ENCODE results near the gene CMTM8.
"Not testable (repeated sequence)": the region's sequence is repeated elsewhere in the genome, so short reads cannot be mapped to it uniquely, and the experiment has no call there.

The CMTM8 gene, protein sequence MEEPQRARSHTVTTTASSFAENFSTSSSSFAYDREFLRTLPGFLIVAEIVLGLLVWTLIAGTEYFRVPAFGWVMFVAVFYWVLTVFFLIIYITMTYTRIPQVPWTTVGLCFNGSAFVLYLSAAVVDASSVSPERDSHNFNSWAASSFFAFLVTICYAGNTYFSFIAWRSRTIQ

DNA sequence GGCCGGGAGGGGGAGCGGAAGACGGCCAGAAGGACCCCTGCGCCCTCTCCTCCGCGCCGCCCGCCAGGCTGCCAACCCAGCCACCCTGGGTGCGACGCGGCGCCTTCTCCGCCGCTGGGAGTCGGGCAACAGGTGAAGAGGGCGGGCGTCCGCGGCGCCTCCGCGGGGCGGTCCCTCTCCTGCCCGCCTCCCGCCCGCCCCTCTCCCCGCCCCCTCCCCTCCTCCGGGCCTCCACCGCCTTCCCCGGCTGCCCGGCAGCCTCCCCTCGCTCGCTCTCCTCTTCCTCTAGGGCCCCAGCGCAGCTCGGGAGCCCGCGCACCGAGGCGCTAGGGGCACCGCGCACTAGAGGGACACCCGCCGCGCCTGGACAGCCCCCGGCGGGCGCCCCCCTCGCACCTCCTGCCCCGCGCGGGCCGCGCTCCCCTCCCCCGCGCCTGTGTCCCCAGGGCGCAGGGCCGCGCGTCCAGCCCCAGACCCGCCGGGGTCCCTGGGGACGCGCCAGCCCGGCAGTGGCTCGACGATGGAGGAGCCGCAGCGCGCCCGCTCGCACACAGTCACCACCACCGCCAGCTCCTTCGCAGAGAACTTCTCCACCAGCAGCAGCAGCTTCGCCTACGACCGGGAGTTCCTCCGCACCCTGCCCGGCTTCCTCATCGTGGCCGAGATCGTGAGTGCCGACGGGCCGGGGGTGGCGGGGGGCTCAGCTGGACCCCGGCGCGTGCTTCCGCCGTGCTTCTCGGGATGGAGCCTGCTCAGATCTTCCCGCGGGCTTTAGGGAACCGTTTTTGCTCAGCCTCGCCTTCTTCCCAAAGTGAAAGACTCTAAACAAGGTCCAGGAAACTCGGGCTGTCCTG lies at the start of gene CMTM8:
CMTM8 (plus strand) TSS at position 228 of the 854 bp plus-strand sequence; CDS start at position 521, 293 bp downstream.
- peak; percentile 43 to 57 for DNase-seq

DNA sequence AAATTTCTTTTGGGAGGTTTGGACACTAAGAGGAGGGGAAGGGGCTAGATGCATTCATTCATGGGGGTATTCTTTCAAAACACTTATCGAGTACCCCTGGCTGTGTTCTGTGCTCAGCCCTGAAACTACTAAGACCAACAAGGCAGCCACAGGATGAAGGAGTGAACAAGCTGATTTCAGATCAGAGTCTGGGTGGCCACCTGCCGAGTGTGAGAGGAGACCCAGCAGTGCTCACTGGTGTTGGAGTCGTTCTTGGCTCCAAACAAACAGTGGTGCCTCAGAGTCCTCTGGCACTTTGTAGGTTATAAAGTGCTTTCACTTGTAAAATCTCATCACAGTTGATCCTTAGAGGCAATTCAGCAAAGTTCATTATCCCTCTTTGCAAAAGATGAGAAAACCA lies 48.8 kb upstream of the CMTM8 start:
- no peak for DNase-seq

DNA sequence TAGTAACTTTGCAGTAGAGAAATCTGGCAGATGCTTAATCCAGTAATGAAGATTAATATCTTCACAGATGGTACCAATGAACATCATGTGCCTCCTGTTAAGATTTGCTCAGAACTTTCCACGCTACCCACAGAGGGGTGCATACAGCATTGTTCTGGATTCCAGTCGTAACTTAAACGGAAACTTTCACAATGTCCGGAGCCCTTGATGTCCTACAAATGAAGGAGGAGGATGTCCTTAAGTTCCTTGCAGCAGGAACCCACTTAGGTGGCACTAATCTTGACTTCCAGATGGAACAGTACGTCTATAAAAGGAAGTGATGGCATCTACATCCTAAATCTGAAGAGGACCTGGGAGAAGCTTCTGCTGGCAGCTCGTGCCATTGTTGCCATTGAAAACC lies 47.9 kb upstream of the CMTM8 start:
- DNase-seq = not testable (repeated sequence)

DNA sequence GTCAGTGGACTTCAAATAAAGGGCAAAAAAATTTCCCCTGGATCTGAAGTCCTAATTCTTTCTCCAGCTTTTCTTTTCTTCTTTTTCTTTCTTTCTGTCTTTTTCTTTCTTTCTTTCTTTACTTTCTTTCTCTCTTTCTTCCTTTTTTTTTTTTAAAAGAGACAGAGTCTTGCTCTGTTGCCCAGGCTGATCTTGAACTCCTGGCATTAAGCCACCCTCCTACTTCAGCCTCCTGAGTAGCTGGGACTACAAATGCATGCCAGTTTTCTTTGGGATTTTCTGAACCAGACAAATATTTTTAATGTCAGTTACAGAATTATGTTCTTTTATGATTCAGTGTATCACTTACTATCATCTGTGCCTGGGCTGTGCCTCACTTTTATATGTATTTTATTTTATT lies 45.4 kb upstream of the CMTM8 start:
- no peak for DNase-seq

DNA sequence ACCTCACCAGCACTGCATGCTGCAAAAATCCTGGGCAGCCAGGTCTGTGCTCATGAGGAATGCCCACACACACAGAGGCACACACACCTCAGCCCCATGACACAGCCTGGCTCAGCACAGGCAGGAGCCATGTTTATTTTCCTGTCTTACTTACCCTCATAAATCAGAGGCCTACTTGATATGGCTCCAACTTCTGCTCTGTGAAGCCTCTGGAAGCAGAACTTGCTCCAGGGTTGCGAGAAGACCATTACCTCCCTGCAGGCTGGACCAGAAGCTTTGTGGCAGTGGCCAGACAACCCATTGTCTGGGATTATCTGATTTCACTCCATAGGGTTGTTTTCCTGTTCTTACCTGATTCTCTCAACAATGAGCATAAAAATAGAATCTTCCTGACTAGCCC lies 43.8 kb upstream of the CMTM8 start:
- no peak for DNase-seq

DNA sequence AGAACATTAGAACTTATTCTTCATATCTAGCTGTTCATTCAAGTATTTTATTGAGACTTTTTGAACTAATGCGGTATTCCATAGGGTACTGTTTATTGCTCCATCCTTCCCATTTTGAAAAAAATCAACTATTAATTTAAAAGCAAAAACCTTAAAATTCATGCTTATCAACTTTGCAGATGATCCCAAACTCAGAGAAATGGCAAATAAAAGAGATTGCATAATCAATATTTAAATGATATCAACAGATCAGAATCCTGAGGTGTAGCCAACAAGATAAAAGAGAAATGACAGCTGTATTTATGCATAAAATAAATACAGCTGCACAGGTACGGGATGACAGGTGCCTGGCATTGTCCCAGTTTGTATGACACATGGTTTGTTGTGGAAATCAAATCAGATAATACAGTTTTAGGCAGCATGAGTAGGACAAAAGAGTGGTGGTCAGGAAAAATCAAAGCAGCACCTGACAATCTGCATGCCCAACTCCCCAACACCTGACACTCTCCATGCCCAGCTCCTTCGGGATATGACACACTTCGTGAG lies 42.4 kb upstream of the CMTM8 start:
- no peak for DNase-seq

DNA sequence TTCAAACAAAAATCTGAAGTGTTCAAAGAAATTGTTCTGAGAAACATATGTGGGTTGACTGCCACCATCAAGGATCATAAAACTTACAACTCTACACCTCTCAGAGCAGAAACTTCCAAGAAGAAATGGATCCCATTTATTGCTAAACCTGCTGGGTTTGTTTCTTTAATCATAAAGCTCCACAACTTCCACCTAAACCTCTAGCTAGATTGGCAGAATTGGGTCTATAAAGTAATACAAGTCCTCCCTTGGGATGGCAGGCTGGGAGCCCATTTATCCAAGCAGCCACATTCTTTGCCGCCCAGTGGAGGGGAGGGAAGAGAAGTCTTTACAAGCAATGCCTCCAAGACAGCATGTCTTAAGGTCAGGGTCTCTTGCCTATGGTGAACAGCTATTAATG lies 40.5 kb upstream of the CMTM8 start:
- no peak for DNase-seq

DNA sequence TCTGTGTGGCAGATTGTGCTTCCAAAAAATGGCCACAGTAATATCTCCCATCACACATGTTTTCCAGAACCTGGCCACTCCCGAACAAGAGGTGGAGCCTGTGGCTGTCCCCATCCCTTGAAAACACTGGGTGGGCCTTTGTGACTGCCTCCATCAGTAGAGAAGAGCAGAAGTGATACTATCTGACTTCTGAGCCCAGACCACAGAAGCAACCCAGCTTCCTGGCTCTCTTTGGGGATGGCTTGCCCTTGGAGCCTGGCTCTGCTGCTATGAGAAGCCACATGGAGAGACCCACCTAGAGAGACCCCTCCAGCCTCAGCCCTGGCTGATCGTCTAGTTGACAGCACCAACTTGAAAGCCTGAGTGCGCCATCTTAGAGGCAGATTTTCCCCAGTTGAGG lies 39.8 kb upstream of the CMTM8 start:
- no peak for DNase-seq

DNA sequence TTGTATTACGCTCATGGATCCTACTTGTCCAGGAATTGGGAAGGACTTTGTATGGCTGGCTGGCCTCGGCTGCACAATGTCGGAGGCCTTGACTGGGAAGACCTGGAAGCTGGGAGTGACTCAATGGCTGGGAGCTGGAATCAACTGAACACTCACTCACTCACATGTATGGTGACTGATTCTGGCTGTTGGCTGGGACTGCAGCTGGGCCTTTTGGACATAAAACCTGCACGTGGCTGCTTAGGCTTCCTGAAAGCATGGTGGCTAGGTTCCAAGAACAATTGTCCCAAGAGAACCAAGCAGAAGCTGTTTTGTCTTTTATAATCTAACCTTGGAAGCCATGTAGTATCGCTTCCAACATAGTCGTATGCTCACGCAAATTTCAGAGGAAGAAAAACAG lies 38.0 kb upstream of the CMTM8 start:
- DNase-seq = no peak

DNA sequence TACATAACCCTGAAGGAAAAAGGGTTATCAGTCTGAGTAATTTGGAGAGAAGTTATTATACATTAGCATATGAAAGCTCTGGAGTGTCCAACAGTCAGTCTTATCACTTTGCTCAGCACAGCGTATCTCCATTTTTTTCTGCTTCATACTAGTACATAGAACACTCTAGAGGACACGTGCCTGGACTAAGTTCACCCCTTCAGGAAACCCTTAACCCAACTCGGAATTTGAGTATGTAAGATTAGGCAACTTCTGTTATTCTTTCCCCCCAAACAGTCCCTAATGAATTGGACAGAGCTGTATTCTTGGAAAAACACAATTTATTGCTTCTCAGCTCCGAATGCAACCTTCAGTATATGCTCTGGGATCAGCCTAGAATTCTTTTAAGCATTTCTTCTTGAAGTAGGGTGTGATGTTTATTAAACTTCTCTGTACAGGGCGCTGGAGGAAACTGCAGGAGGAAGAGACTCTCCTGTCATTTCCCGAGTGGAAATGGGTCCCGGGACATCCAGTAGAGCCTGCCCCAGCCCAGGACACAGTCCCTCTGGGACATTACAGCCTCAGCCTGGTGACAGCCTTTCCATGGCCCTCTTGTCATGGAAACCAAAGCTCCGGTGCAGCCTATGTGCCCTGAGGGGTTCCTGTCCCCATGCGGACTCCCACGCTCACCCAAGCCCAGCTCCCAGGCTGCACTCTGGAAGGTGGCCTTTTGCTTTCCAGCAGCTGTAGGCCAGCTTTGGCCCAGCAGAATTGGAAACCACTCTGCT lies 37.3 kb upstream of the CMTM8 start:
- no peak for DNase-seq

DNA sequence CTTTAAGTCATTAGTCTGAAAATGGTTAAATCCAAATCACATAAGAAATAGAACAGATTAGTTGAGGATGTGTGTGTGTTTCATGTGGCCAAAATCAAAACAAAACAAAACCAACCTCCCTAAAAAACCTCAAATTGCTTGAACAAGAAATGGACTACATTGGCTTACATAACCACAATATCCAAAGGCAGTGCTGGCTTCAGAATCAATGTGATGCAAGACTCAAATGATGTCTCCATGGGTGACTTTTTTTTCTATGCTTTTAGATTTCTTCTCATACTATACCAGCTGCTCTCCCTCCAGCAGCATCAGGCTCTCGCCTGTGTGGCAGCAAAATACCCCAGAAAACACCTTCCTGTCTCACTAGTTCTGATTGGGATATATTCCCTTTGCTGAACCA lies 36.0 kb upstream of the CMTM8 start:
- DNase-seq = no peak

DNA sequence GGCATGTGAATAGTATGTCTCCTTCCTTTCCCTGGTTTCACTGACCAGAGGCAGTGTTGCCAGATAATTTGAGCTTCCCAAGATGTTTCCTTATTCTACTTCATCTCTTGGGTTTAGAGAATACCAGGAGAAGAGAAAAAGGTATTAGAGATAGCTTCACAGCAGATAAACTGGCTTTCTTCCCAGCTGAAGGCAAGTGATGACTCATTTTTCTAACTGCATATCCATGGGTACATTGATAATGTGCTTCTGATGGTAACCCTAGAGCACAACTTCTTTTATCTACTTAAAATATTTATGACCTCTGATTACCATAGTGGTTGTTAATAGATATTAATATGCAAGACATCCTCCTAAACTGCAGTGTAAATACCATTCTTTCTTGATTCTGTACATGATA lies 34.6 kb upstream of the CMTM8 start:
- DNase-seq = no peak

DNA sequence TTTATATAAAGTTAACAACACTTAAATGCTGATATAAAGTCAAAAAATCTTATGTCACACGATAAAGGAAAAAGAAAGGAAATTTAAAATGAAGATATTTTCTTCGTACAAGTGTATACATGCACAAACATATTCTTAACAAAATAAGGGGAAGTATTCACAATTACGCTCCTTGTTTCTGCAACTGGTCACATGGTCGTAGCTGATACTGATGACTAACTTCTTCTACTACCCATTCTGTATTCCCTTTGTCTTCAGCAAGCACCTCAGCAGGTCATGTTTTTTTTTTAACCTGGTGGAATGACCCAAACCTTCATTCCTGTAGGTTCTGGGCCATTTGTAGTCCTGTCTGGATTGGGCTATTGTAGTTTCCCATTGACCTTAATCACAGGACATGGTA lies 30.0 kb upstream of the CMTM8 start:
- no peak for DNase-seq

DNA sequence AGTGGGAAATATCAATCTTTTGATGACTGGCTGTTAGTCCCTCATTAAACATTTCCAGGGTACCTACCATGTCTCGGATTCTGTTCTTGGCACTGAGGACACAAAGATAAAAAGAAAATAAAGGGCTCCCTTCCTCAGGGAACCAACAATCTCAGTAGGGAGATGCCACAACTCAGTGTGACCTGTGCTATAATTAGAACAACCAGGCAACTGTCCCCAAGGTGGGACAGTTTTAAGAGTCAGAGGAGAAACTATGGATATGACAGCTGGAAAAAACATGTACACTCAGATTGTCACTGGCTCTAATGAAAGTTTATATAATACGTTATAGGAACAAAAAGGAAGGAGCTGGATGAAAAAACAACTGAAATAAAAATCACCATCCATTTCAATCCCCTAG lies 23.3 kb upstream of the CMTM8 start:
- DNase-seq = no peak

DNA sequence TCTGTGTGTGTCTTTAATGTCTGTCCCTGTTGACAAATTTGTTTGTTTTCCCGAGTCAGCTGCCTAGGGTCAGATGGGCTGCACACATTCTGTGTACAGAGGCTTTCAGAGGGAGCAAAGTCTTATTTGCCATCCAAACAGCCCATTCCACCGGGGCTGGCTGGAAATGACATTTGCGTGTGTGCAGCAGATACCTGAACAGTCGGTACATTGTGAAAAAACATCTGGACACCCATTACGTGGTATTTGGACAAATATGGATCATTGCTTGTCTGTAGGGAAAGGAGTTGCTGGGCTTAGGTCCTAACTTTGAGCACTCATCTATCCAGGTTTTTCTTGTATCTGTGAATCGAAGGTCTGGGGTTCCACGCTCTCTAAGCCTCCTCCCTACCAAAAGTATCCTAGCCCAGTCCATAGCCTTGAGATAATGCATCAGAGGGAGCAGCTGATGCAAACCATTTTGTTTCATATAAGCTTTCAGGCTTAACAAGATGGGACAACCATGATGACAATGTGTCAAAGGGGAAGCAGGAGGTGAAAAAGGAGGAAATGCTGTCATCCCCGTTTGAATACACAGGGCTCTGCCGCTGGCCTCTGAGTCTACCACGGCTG lies 22.2 kb upstream of the CMTM8 start:
- DNase-seq = no peak

DNA sequence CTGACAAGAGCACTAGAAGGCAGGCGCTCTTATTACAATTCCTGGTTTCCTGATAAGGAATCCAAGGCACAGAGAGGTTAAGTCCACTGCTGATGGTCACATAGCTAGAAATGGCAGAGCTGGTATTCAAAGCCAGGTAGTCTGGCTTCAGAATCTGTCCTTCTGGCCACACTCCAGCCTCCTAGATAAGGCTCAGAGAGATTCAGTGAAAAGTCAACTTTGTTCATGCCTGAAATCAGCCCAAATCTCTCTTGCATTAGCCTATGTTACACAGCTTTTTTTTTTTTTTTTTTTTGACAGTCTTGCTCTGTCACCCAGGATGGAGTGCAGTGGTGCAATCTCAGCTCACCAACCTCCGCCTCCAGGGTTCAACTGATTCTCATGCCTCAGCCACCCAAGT lies 21.1 kb upstream of the CMTM8 start:
- DNase-seq = no peak

DNA sequence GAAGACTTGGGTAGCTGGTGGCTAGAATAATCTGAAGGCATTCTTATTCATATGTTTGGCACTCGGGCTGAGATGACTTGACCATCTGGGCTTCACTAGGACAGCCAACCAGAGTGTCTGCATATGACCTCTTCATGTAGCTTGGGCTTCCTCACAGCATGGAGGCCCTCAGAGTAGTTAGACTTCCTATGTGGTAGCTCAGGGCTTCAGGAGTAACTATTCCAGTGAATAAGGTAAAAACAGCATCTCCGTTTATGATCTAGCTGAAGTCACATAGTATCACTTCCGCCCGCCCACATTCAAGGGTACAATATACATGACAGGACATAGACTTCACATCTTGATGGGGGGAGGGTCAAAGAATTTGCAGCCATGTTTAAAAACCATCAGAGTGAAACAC lies 18.9 kb upstream of the CMTM8 start:
- no peak for DNase-seq

DNA sequence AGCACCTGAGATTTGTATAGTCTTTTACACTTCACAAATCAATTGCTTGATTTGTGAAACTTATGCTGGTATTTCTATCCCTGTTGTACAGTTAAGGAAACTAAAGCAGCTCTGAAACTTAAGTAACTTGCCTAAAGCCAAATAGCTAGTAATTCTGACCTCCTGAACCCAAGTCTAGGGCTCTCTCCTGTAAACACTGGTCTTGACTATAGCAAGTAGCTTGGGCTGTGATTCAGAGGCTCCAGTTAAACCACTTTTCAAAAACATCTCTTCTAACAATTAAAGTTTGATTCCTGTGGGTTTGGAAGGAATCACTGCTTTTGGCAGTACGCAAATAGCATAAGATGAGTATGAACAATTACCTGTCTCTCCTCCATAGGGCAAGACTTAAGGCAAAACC lies 18.5 kb upstream of the CMTM8 start:
- no peak for DNase-seq

DNA sequence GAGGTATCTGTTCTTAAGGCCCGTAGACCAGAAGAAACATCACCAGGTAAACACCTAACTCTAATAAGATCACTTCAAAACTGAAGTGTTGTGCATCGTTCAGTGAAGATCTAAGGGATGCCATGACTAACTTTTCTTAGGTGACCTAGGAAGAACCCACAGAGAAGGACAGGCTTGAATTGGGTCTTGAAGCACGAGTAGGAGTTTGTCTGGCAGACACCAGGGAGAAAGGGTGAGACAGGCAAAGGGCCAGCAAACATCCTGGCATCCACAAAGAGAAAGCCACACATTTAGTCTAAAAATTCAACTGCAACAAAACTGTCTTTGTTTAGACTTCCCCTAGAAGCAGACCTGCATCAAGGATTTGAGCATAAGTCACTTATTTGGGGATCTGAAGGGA lies 15.5 kb upstream of the CMTM8 start:
- no peak for DNase-seq

DNA sequence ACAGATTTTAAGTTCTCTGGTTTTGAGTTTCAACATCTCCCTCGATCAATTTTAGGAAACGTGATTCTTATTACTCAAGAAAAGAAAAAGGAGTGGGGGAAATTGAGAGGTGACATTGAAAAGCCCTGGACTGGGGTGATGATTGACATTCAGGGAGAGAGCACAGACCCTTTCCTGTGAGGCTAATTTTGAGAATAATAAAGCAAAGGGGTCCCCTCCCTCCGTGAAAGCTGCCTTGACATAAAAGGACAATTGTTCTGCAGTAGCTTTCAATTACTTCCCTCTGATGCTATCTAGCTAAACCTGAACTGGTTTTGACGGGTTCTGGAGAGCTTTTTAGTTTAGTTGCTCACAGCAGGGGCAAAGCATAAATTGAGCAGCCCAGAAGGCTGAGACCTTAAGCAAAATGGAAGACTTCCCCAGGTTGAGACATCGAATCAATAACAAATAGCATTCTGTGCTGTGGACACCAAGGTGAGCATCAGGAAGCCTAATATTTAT lies 14.4 kb upstream of the CMTM8 start:
- no peak for DNase-seq

DNA sequence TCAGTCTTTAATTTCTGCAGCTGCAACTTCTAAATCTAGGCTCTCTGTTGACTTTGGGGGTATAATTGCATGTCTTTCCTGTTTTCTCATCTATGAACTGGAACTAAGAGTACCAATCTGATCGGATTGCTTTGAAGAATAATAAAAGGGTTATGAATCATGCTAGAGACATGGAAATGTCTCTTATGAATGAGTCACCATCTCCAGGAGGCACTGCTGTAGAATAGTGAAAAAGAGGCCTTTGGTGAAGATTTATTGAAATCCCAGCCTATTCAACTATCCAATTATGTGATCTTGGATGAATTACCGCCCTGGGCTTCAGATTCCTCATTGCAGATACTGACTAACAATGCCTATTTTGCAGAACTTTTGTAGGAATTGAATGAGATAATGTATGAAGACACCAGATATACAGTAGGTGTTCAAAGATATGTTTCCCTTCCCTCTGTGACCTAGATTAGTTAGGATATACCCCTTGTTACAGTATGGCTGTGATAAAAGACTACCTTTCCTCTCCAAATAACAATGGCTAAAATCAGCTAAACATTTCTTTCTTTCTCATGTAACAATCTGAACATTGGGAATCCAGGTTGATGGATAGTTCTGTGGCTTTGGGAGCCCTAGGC lies 11.5 kb upstream of the CMTM8 start:
- DNase-seq = no peak

DNA sequence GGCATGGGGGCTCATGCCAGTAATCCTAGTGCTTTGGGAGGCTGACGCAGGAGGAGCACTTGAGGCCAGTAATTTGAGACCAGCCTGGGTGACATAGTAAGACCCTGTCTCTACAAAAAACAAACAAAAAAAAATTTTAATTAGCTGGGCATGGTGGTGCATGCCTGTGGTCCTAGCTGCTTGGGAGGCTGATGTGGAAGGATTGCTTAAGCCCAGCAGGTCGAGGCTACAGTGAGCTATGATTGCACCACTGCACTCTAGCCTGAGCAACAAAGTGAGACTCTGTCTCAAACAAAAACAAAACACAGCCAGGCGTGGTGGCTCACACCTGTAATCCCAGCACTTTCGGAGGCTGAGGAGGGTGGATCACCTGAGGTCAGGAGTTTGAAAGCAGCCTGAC lies 9.7 kb upstream of the CMTM8 start:
- DNase-seq = not testable (repeated sequence)

DNA sequence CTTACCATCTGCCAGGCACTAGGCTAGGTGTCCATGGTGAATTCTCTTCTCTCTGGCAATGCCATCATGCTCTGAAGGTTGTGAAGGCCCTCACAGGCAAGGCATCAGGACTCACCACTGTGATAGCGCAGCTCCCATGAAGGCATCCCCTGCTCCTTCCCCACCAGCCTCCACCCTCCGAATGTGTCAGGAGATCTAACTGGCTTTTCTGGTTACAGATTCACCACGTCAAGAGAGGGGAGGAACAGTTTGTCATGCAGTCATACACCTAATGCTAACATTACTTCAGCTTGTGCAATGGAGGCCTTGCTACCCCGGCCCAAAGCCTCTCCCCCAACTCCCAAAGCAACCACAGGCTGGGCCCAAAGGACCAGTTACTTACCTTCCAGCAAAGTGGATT lies 8.9 kb upstream of the CMTM8 start:
- DNase-seq = no peak
